Right ventricle myocardium superior (tissue), 1 donor: ENCODE data around the gene WDR59. TPM values are rescaled to one million over a fixed set of nuclear protein-coding genes. Genes with fewer than 3 reads are reported as not detected.
"Not testable (repeated sequence)": the region's sequence is repeated elsewhere in the genome, so short reads cannot be mapped to it uniquely, and the experiment has no call there.

ENCODE experiments used
- ATAC-seq: fragments of 200-7000 bp; cut with Tn5 transposase; one replicate; pipeline ENCODE4 v1.9.1; 2020; ENCODE audit warnings: mild to moderate bottlenecking; ENCODE audit not compliant: poor library complexity
- DNase-seq: peaks from one replicate; pipeline ENCODE4 v3.0.0-alpha.2; 2020
- intact Hi-C: fragments of 100-400 bp; cut with DNase I; formaldehyde crosslinking; loops from one replicate; pipeline ENCODE4 v1.11.2; 2022
- long read RNA-seq: library from polyadenylated mRNA; unstranded; transcript quantifications from one replicate; pipeline ENCODE4 v2.0.0, GENCODE V29; 2021
- total RNA-seq: library from RNA; stranded (reverse); fragmentation: NEBNext Ultra II Directional; extraction: Animal tissue kit (Norgen Biotek cat#: 25700); gene quantifications from one replicate; pipeline ENCODE4 v1.2.1, GENCODE V29; 2021
- donor health status: DM: no; HTN: yes; CAD: no; lungs with severe emphysema.

The WDR59 gene
- 55.1 TPM for total RNA-seq
- long read RNA-seq, full-length matches to known transcripts = 11 of 56 reads
- long read RNA-seq, partial matches to known transcripts = 27 of 56 reads
- long read RNA-seq, other reads (novel, unspliced or antisense) = 18 of 56 reads

- ATAC-seq (peak; percentile 99), DNase-seq (peak; percentile 99)
- intact Hi-C loops = no loop called here
These were observed at the start of gene WDR59 for GRCh38 chr16:74984529-74985296. Gene WDR59, minus strand, starts transcription at chr16:74985123. Its CDS starts 106 bp downstream, at chr16:74985017.

GRCh38 chr16:75032655-75033054 lies 47.7 kb upstream of the WDR59 start:
- DNase-seq = no peak
- intact Hi-C loops = no loop called here
- ATAC-seq = no peak

GRCh38 chr16:75029854-75030253 lies 44.9 kb upstream of the WDR59 start:
- intact Hi-C loops = no loop called here
- ATAC-seq = no peak
- no peak for DNase-seq

GRCh38 chr16:75028544-75029135 lies 43.7 kb upstream of the WDR59 start:
- ATAC-seq (no peak), DNase-seq (no peak)
- intact Hi-C loops = no loop called here

- ATAC-seq (no peak), DNase-seq (no peak)
- intact Hi-C loops = no loop called here
These were observed 42.8 kb upstream of the WDR59 start for GRCh38 chr16:75027520-75028300.

GRCh38 chr16:75026892-75027391 lies 42.0 kb upstream of the WDR59 start:
- DNase-seq (no peak), ATAC-seq (no peak)
- intact Hi-C loops = no loop called here

GRCh38 chr16:75026239-75026891 lies 41.4 kb upstream of the WDR59 start:
- ATAC-seq = peak; percentile 80
- intact Hi-C loops, DNase-seq: not testable (repeated sequence)

- intact Hi-C loops = no loop called here
- ATAC-seq = no peak
- no peak for DNase-seq
These were observed 40.8 kb upstream of the WDR59 start for GRCh38 chr16:75025761-75026160.

- intact Hi-C loops = no loop called here
- no peak for DNase-seq
- no peak for ATAC-seq
These were observed 39.7 kb upstream of the WDR59 start for GRCh38 chr16:75024594-75024993.

- ATAC-seq = no peak
- no peak for DNase-seq
- intact Hi-C loops = no loop called here
These were observed 39.3 kb upstream of the WDR59 start for GRCh38 chr16:75024182-75024581.

- DNase-seq (no peak), ATAC-seq (no peak)
- intact Hi-C loops = no loop called here
These were observed 38.1 kb upstream of the WDR59 start for GRCh38 chr16:75023009-75023408.

- ATAC-seq (no peak), DNase-seq (no peak)
- intact Hi-C loops = no loop called here
These were observed 37.6 kb upstream of the WDR59 start for GRCh38 chr16:75022567-75022966.

- no peak for DNase-seq
- intact Hi-C loops = no loop called here
- ATAC-seq = no peak
These were observed 36.5 kb upstream of the WDR59 start for GRCh38 chr16:75021410-75021809.

GRCh38 chr16:75019586-75019985 lies 34.7 kb upstream of the WDR59 start:
- no peak for ATAC-seq
- intact Hi-C loops = no loop called here
- no peak for DNase-seq

GRCh38 chr16:75019007-75019406 lies 34.1 kb upstream of the WDR59 start:
- intact Hi-C loops = no loop called here
- ATAC-seq (no peak), DNase-seq (no peak)

GRCh38 chr16:75017670-75018525 lies 33.0 kb upstream of the WDR59 start:
- DNase-seq (no peak), ATAC-seq (no peak)
- intact Hi-C loops = no loop called here

GRCh38 chr16:75016451-75017081 lies 31.6 kb upstream of the WDR59 start:
- ATAC-seq = not testable (repeated sequence)

More at GRCh38 chr16:75016451-75017081, 31.6 kb upstream of the WDR59 start:
- intact Hi-C loops, DNase-seq: not testable (repeated sequence)
